ENCODE data around the gene ITPKC. TPM values are rescaled to one million over a fixed set of nuclear protein-coding genes. Genes with fewer than 3 reads are reported as not detected.
"Not testable (repeated sequence)": the region's sequence is repeated elsewhere in the genome, so short reads cannot be mapped to it uniquely, and the experiment has no call there.

ITPKC gene
- total and polyA plus RNA-seq, 11 donors = 6.9 to 27.3 (median 9.1) TPM

GRCh38 chr19:40768869-40769268 is 52.0 kb downstream of the ITPKC start:
- no peaks in the 10 kb centered on the region for H3K27me3 ChIP-seq
- 77 to 88% (median 84%) methylated on average over 5 of the region's 5 CpGs for WGBS, 4 donors

DNA sequence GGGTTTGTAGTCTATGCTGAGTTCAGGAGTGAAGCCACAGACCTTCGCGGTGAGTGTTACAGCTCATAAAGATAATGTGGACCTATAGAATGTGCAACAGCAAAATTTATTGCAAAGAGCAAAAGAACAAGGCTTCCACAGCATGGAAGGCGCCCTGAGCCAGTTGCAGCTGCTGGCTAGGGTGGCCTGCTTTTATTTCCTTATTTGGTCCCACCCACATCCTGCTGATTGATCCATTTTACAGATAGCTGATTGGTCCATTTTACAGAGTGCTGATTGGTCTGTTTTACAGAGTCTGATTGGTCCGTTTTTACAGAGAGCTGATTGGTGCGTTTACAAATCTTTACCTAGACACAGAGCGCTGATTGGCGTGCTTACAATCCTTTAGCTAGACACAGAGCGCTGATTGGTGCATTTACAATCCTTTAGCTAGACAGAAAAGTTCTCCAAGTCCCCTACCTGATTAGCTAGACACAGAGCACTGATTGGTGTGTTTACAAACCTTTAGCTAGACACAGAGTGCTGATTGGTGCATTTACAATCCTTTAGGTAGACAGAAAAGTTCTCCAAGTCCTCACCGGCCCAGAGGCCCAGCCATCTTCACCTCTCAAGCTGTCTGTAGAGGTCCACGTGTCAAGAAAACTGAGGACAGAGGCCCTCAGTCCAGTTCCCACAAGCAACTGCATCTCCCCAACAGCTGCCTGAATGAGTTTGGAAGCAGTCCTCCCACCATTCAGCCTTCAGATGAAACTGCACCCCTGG is 54.4 kb downstream of the ITPKC start:
- 92 to 98% (median 95%) methylated on average over 10 of the region's 10 CpGs for WGBS, 4 donors
- H3K27ac ChIP-seq; H3K9me3 ChIP-seq; H3K4me1 ChIP-seq; ATAC-seq; H3K27me3 ChIP-seq; intact Hi-C loops (cut with DNase I); DNase-seq; H3K4me3 ChIP-seq: not testable (repeated sequence)
- peaks cover 0 to 10% (median 5%) of the 10 kb centered on the region in 9 donors for H3K36me3 ChIP-seq

More at GRCh38 chr19:40768869-40769268, 52.0 kb downstream of the ITPKC start:
- H3K9me3 ChIP-seq = peaks cover 0 to 9% (median 0%) of the 10 kb centered on the region in 12 donors
- intact Hi-C loops (cut with DNase I) = no loop called here
- no peaks in the 10 kb centered on the region for H3K4me1 ChIP-seq
- ATAC-seq (no peak), DNase-seq (no peak)
- H3K27ac ChIP-seq = no peak overlapping the region
- no peak overlapping the region for H3K4me3 ChIP-seq
- no peak for TF ChIP-seq POLR2A (IDR thresholded peaks at IDR 0.05)
- TF ChIP-seq, protein P1, sequence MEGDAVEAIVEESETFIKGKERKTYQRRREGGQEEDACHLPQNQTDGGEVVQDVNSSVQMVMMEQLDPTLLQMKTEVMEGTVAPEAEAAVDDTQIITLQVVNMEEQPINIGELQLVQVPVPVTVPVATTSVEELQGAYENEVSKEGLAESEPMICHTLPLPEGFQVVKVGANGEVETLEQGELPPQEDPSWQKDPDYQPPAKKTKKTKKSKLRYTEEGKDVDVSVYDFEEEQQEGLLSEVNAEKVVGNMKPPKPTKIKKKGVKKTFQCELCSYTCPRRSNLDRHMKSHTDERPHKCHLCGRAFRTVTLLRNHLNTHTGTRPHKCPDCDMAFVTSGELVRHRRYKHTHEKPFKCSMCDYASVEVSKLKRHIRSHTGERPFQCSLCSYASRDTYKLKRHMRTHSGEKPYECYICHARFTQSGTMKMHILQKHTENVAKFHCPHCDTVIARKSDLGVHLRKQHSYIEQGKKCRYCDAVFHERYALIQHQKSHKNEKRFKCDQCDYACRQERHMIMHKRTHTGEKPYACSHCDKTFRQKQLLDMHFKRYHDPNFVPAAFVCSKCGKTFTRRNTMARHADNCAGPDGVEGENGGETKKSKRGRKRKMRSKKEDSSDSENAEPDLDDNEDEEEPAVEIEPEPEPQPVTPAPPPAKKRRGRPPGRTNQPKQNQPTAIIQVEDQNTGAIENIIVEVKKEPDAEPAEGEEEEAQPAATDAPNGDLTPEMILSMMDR (IDR thresholded peaks at IDR 0.05) = no peak
- peaks cover 0 to 34% (median 29%) of the 10 kb centered on the region in 9 donors for H3K36me3 ChIP-seq

GRCh38 chr19:40774916-40775631 is 58.2 kb downstream of the ITPKC start, which contains the start of gene MIA:
MIA (plus strand) TSS chr19:40775521; CDS start chr19:40775543, 22 bp downstream.
- no peak for TF ChIP-seq POLR2A (IDR thresholded peaks at IDR 0.05)
- TF ChIP-seq, protein P1 (IDR thresholded peaks at IDR 0.05) = no peak
- intact Hi-C loops (cut with DNase I) = no loop called here
- Histone ChIP-seq H3K27me3 (no peaks in the 10 kb centered on the region), H3K36me3 (no peaks in the 10 kb centered on the region), H3K4me3 (no peak within 1 kb of the TSS), H3K27ac (peak within 1 kb of the TSS in 2 of 12 donors; percentile 96 to 100), H3K4me1 (peaks cover 0 to 25% (median 13%) of the 10 kb centered on the region in 12 donors), H3K9me3 (peaks cover 0 to 9% (median 0%) of the 10 kb centered on the region in 12 donors)
- DNase-seq (no peak), ATAC-seq (no peak)
- 77 to 90% (median 80%) methylated on average over 9 of the region's 9 CpGs for WGBS, 4 donors

GRCh38 chr19:40775632-40776022 is 58.7 kb downstream of the ITPKC start:
- H3K36me3 ChIP-seq = no peaks in the 10 kb centered on the region
- no peak overlapping the region for H3K27ac ChIP-seq
- H3K4me1 ChIP-seq = peaks cover 0 to 25% (median 13%) of the 10 kb centered on the region in 12 donors
- no peak for TF ChIP-seq POLR2A (IDR thresholded peaks at IDR 0.05)
- TF ChIP-seq, protein P1 (IDR thresholded peaks at IDR 0.05) = no peak
- peaks cover 0 to 9% (median 0%) of the 10 kb centered on the region in 12 donors for H3K9me3 ChIP-seq
- no peak overlapping the region for H3K4me3 ChIP-seq
- WGBS, 4 donors = 77 to 92% (median 90%) methylated on average over 9 to 10 of the region's 10 CpGs
- intact Hi-C loops (cut with DNase I) = loop anchor here in 1 of 10 donors (2.0 kb wide), 1 partner anchor 25 kb away; the partner anchor contains the start of genes ACTMAP and SNRPA
- no peak for DNase-seq
- no peak for ATAC-seq
- no peaks in the 10 kb centered on the region for H3K27me3 ChIP-seq
